Measurements from ENCODE around the gene B3GNT8.
"Not testable (repeated sequence)": the region's sequence is repeated elsewhere in the genome, so short reads cannot be mapped to it uniquely, and the experiment has no call there.

Gene B3GNT8

GRCh38 chr19:41441321-41441945 lies 14.3 kb upstream of the B3GNT8 start:
- intact Hi-C loops (cut with DNase I): loop anchor here (10.0 kb wide), 1 partner anchor 133 kb away; the partner anchor contains the start of gene CEACAM21

GRCh38 chr19:41439441-41440222 lies 12.5 kb upstream of the B3GNT8 start, which contains the start of gene DMAC2:
Gene DMAC2, minus strand, starts transcription at chr19:41439912. Its CDS starts 13 bp downstream, at chr19:41439899.
- peak; percentile 91 to 99 (median 96) for DNase-seq
- intact Hi-C loops (cut with DNase I): loop anchor here (5.0 to 10.0 kb wide), 3 partner anchors 42 to 175 kb away; partner anchors contain the start of genes BCKDHA, CEACAM21, EXOSC5 and HNRNPUL1

More at GRCh38 chr19:41441321-41441945, 14.3 kb upstream of the B3GNT8 start:
- DNase-seq: peak in 5 of 42 donors; percentile 5 to 26 (median 7)

- DNase-seq: peak in 1 of 42 donors; percentile 12
- intact Hi-C loops (cut with DNase I): loop anchor here (5.0 to 10.0 kb wide), 2 partner anchors 41 to 173 kb away; partner anchors contain the start of genes BCKDHA, EXOSC5 and HNRNPUL1
Observed at GRCh38 chr19:41437944-41438574, 10.9 kb upstream of the B3GNT8 start.

GRCh38 chr19:41436674-41436951 lies 9.4 kb upstream of the B3GNT8 start:
- intact Hi-C loops (cut with DNase I): loop anchor here (5.0 to 10.0 kb wide), 2 partner anchors 39 to 172 kb away; partner anchors contain the start of genes BCKDHA, EXOSC5 and HNRNPUL1
- DNase-seq: no peak

GRCh38 chr19:41435936-41436673 lies 8.9 kb upstream of the B3GNT8 start:
- DNase-seq: peak in 2 of 42 donors; percentile 1 to 6
- intact Hi-C loops (cut with DNase I): loop anchor here (5.0 to 10.0 kb wide), 2 partner anchors 39 to 171 kb away; partner anchors contain the start of genes BCKDHA, EXOSC5 and HNRNPUL1

- intact Hi-C loops (cut with DNase I): loop anchor here (5.0 to 10.0 kb wide), 2 partner anchors 38 to 171 kb away; partner anchors contain the start of genes BCKDHA, EXOSC5 and HNRNPUL1
- DNase-seq: not testable (repeated sequence)
Observed at GRCh38 chr19:41435376-41435775, 8.2 kb upstream of the B3GNT8 start.

- DNase-seq: no peak
- intact Hi-C loops (cut with DNase I): loop anchor here (10.0 kb wide), 1 partner anchor 170 kb away; the partner anchor contains the start of gene HNRNPUL1
Observed at GRCh38 chr19:41434450-41434849, 7.3 kb upstream of the B3GNT8 start.

GRCh38 chr19:41433171-41433570 lies 6.0 kb upstream of the B3GNT8 start:
- no peak for DNase-seq
- intact Hi-C loops (cut with DNase I): loop anchor here (10.0 kb wide), 1 partner anchor 168 kb away; the partner anchor contains the start of gene HNRNPUL1

GRCh38 chr19:41431426-41432386 lies 4.5 kb upstream of the B3GNT8 start:
- DNase-seq: peak in 6 of 42 donors; percentile 11 to 53 (median 40)
- intact Hi-C loops (cut with DNase I): loop anchor here (10.0 kb wide), 1 partner anchor 167 kb away; the partner anchor contains the start of gene HNRNPUL1

GRCh38 chr19:41430922-41431321 lies 3.7 kb upstream of the B3GNT8 start:
- intact Hi-C loops (cut with DNase I): loop anchor here (10.0 kb wide), 1 partner anchor 166 kb away; the partner anchor contains the start of gene HNRNPUL1

GRCh38 chr19:41428481-41428859 lies 1.3 kb upstream of the B3GNT8 start:
- no peak for DNase-seq
- intact Hi-C loops (cut with DNase I): no loop called here

More at GRCh38 chr19:41430922-41431321, 3.7 kb upstream of the B3GNT8 start:
- no peak for DNase-seq

- DNase-seq: peak in 10 of 42 donors; percentile 15 to 57 (median 26)
- intact Hi-C loops (cut with DNase I): no loop called here
Observed at GRCh38 chr19:41427647-41428480, 690 bp upstream of the B3GNT8 start.

- intact Hi-C loops (cut with DNase I): no loop called here
- no peak for DNase-seq
Observed at GRCh38 chr19:41426116-41426841, 895 bp downstream of the B3GNT8 start.

- no peak for DNase-seq
- intact Hi-C loops (cut with DNase I): no loop called here
Observed at GRCh38 chr19:41425174-41426115, 1.7 kb downstream of the B3GNT8 start.
